GM18907 (cell line): Measurements from ENCODE around the gene GALE.
"Not testable (repeated sequence)": the region's sequence is repeated elsewhere in the genome, so short reads cannot be mapped to it uniquely, and the experiment has no call there.

Experiments
- ATAC-seq: cut with Tn5 transposase; IDR thresholded peaks from one replicate; pipeline ENCODE4 v1.9.1; 2021; ENCODE audit warnings: mild to moderate bottlenecking, moderate library complexity; ENCODE audit not compliant: unreplicated experiment

GALE gene

GRCh38 chr1:23793018-23793781 is 7.4 kb downstream of the GALE start:
- no peak for ATAC-seq

- ATAC-seq = no peak
These were observed 8.2 kb downstream of the GALE start for GRCh38 chr1:23792151-23792945.

GRCh38 chr1:23791516-23792047 is 9.0 kb downstream of the GALE start:
- peak; percentile 4 for ATAC-seq

DNA sequence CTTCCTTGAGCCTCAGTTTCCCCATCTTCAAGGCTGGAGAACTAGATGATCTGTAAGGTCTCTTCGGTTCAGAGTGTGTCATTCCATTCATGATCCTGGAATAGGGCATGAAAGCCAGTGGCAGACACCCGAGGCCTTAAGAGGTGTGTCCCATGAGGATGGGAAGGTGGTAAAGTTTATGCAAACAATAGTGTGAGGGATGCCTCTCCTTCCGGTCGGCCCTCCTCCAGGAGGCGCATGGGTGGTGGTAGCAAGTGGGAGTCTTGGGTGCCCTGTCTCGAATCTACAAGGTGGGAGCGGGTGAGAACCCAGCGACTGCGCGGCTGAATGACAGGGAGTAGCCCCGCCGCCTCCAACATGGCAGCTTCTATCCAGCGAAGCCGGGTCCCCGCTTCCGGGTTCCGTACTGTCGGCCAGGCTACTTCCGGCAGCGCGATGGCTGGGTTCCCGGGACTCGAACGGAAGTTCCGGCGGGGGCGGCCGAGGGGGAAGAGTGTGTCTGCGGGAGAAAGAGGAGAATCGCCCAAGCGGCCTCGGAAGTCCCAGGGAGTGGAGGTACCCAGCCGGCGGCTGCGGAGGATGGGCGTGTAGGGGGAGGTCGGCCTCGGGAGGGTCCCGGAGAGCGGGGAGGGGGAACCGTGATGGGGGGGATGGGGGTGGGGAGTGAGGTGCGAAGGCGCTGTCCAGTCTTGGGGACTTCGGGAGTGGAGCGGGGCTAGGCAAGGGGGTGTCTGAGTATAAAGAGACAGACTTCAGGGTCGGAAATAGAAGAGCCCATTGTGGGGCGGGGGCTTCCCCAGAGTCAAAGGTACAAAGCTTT is 9.6 kb downstream of the GALE start, which contains the start of gene LYPLA2:
TSS of gene LYPLA2 (plus strand) at position 450 of the 820 bp plus-strand sequence. CDS start 1,538 bp downstream, outside the sequence.
- peak; percentile 66 for ATAC-seq

DNA sequence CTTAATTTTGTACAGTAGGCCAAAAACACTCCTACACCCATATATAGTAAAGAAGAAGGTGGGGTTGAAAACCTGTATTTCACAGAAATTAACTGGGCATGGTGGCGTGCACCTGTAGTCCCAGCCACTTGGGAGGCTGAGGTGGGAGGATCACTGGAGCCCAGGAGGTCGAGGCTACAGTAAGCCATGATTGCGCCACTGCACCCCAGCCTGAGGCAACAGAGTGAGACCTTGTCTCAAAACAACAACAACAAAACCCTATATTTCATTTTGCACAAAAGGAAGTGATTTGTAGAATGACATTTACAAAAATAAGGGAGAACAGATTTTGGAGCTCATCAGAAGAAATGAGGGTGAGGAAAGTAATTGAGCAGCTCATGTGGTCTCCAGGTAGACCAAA is 11.9 kb downstream of the GALE start:
- no peak for ATAC-seq

DNA sequence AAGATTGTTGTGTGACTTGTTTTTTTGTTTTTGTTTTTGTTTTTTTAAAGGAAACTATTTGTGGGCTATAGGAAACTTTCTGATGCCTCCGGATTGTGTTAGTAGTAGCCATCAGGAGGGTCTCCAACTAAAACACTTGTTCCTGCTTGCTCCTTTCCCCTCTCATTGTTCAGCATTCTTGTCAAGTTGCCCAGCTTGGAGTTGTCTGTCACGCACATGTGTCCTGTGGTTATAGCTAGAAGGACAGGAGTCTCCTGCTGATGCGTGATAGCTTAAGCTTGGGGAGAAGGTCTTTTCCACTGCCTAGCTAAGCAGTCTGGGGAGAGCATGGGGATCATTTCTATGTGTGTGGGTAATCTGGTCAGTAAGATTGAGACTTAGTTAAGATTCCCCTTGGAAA is 12.9 kb downstream of the GALE start:
- no peak for ATAC-seq

- no peak for ATAC-seq
These were observed 15.7 kb downstream of the GALE start for GRCh38 chr1:23784846-23785245.

DNA sequence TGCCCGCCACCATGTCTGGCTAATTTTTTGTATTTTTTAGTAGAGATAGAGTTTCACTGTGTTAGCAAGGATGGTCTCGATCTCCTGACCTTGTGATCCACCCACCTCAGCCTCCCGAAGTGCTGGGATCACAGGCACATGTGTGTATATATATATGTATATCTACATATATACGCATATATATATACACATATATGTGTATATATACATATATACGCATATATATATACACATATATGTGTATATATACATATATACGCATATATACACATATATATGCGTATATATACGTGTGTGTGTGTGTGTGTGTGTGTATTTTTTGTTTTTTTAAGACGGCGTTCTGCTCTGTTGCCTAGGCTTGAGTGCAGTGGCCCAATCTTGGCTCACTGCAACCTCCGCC is 17.4 kb downstream of the GALE start:
- not testable (repeated sequence) for ATAC-seq

DNA sequence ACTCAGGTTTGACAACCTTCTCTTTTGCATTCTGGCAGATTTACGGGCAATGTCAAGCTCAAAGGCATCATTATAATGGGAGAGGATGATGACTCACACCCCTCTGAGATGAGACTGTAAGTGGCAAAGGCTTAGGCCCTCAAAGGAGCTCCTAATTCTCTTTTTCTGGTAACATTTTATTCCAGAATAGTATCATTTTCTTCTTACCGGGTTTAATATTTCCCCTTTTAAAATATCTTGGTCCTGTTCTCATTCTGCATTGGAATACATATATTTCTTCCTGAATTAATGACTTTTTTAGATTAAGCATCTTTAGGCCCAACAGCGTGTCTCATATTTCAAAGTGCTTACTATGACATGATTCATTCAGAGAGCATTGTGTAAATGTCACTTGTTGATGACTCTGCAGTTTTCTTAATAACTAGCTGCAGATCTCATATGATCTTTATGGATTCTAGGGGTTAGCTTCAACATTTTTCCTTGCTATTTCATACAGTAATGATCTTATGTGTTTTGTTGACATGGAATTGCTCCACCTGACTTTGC is 20.7 kb downstream of the GALE start:
- no peak for ATAC-seq

- ATAC-seq = peak; percentile 75
These were observed 22.4 kb downstream of the GALE start, which contains the start of gene PITHD1 for GRCh38 chr1:23777979-23778814. PITHD1 (plus strand) TSS chr1:23778418; CDS start chr1:23778516, 98 bp downstream.

GRCh38 chr1:23776217-23776616 is 24.3 kb downstream of the GALE start:
- no peak for ATAC-seq

DNA sequence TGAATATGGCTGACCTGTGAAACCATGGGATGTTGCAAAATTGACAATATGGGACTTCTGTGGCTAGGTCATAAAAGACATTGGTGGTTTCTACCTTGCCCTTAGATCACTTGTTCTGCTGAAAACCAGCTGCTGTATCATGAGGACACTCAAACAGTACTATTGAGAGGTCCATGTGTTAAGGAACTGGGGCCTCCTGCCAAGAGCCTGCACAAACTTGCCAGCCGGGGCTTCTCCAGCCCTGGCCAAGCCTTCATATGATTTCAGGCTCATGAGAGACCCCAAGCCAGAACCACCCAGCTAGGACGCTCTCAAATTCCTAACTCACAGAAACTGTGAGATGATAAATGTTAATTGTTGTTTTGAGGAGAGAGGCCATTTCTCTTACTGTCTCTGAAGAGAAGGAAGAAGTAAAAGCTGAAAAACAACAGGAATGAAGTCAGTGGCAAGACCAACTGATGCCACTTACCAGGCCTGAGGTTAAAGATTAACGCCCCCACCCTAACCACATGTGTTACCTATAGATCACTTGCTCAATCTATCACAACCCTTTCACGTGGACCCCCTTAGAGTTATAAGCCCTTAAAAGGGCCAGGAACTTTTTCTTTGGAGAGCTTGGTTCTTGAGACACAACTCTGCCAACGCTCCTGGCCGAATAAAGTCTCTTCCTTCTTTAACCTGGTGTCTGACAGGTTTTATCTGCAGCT is 26.2 kb downstream of the GALE start:
- ATAC-seq = no peak

DNA sequence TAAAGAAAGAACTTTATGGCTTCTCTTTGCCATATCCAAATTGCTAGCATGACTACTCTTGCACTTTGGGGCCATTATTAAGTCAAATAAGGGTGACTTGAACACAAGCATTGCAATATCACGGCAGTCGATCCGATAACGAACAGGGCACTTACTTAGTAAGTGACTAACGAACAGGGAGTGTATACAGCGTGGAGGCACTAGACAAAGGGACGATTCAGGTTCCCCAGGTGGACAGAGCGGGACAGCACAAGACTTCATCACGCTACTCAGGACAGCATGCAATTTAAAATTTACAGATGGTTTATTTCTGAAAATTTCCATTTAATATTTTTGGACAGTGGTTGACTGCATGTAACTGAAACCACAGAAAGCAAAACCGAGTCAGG is 27.7 kb downstream of the GALE start:
- ATAC-seq = no peak

- peak; percentile 67 for ATAC-seq
These were observed 28.3 kb downstream of the GALE start for GRCh38 chr1:23772049-23772853.

GRCh38 chr1:23768733-23769132 is 31.8 kb downstream of the GALE start:
- no peak for ATAC-seq

DNA sequence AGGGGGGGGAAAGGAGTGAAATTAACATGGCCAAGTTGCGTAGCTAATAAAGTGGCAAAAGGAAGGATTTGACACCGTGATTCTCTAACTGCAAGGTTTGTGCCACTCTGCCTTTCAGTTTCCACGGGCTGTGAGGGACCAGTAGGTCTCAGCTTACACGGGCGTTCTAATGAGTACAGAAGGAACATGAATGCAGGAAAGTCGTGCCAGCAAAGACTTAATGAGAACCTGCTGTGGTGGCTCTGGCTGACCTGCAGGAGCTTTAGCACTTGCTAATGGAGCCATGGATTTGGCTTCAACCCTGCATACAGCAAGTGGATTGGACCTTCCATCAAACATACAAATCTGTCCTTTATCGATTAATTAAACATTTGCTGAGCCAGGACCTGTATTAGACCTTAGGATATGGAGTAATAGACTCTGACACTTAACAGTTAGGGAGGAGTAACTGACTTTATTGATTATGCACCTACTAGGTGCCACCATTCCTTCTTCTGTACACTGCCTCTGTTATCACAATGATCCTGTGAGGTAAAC is 37.4 kb downstream of the GALE start:
- ATAC-seq = no peak

- no peak for ATAC-seq
These were observed 41.3 kb downstream of the GALE start for GRCh38 chr1:23759277-23759676.

GRCh38 chr1:23757812-23758211 is 42.7 kb downstream of the GALE start:
- no peak for ATAC-seq
